OCI-LY1 (cell line): ENCODE measurements around the gene SULT2B1.

Source experiments
- EZH2 ChIP-seq: fragments of 200-600 bp; sonication (generic), shearing (Covaris generic); IDR thresholded peaks from 2 replicates; pipeline ENCODE4 v1.8.0; 2017; ENCODE audit warnings: borderline replicate concordance, mixed run types, mild to moderate bottlenecking, antibody characterized with exemption, low read length, moderate library complexity, mixed read lengths
- TF ChIP-seq, protein P1 (sequence below): fragments of 200-600 bp; sonication (generic), shearing (Covaris generic); IDR thresholded peaks from 2 replicates; pipeline ENCODE4 v1.5.1; 2017; ENCODE audit warnings: mild to moderate bottlenecking, antibody characterized with exemption, low read length, moderate library complexity, mixed read lengths

DNA sequence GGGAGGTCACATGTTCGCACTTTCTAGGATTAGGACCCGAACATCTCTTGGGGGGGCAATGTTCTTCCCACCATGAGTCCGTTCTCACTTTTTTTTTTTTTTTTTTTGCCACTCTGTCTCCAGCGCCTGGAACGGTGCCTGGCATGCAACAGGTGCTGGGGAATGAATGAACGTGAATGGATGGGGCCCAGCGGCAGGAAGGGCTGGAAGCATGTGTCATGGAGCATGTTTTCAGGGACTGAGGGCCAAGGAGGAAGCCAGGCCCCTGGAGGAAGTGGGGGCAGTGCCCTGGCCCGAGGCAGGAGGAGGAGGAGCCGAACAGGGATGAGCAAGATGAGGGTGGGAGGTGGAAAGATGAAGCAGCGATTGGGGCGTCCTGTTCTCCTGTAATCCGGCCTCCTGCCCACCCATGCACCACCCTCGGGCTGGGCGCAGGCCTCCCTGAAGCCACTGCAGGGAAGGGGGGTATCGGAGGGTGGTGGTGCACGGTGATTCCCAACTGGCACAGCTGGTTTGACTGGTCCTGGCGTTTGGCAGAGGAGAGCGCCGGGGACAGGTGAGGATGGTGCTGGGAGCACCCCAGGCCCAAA lies 8.8 kb upstream of the SULT2B1 start:
- TF ChIP-seq, protein P1, sequence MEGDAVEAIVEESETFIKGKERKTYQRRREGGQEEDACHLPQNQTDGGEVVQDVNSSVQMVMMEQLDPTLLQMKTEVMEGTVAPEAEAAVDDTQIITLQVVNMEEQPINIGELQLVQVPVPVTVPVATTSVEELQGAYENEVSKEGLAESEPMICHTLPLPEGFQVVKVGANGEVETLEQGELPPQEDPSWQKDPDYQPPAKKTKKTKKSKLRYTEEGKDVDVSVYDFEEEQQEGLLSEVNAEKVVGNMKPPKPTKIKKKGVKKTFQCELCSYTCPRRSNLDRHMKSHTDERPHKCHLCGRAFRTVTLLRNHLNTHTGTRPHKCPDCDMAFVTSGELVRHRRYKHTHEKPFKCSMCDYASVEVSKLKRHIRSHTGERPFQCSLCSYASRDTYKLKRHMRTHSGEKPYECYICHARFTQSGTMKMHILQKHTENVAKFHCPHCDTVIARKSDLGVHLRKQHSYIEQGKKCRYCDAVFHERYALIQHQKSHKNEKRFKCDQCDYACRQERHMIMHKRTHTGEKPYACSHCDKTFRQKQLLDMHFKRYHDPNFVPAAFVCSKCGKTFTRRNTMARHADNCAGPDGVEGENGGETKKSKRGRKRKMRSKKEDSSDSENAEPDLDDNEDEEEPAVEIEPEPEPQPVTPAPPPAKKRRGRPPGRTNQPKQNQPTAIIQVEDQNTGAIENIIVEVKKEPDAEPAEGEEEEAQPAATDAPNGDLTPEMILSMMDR = no peak
- no peak for TF ChIP-seq EZH2
